ENCODE measurements around the gene RPS19BP1.
"Not testable (repeated sequence)": the region's sequence is repeated elsewhere in the genome, so short reads cannot be mapped to it uniquely, and the experiment has no call there.

RPS19BP1 gene

DNA sequence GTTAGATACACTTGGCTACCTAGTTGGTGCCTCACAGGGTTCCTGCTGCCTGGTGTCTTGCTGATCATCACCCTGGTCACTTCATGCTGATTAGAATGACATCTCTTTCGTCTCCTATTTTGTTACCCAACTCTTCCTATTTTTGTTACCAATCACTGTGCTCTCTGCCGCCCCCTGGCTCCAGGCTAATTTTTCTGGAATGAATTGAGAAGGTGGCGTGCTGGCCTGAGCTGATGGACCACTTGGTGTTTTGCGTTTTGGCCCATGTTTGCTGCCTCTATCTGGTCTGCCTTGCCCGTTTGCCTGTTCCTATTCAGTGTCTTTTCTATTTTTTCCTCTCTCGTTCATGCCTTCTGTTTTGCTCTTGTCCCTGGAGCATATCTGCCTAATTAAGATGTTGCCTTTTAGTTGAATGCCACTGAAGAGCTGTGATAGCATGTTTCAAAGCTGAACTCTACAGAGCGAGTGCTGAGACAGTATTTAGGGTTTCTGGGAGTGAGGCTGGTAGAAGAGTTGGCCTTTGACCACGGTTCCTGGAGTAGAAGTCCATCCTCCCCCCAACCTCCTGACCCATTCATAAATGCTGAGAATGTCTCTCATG lies 18.1 kb downstream of the RPS19BP1 start:
- no peak overlapping the region for H3K4me3 ChIP-seq (ENCODE audit: low read depth, low read length)

GRCh38 chr22:39513791-39514190 lies 18.8 kb downstream of the RPS19BP1 start:
- H3K4me3 ChIP-seq (ENCODE audit: low read depth, low read length), result no peak overlapping the region

DNA sequence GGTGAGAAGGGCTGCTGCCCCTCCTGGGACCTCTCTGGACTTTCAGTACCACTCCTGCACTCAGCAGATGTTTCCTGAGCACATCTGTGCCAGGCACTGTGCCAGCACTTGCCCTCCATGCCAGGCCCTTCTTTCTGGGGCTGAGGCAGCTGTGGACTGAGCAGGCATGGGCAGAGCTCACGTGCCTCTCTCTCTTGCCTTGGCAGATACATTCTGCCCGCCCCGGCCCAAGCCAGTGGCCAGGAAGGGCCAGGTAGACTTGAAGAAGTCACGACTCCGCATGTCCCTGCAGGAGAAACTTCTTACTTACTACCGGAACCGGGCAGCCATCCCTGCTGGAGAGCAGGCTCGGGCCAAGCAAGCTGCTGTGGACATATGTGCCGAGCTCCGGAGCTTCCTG lies 20.5 kb downstream of the RPS19BP1 start:
- no peak overlapping the region for H3K4me3 ChIP-seq (ENCODE audit: low read depth, low read length)

DNA sequence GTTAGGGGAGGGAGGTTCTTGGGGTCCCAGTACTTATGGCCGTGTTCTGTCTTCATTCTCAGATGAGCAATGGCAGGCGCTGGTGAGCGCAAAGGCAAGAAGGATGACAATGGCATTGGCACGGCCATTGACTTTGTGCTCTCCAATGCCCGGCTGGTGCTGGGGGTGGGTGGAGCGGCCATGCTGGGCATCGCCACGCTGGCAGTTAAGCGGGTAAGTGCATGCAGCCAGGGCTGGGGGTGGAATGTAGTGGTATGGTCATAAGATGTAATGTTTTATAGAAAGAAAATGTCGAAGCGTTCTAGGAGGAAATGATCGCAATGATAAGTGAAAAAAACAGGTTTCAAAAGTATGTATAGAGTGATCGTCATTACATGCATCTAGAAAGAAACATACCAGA lies 21.3 kb downstream of the RPS19BP1 start:
- H3K4me3 ChIP-seq (ENCODE audit: low read depth, low read length), result no peak overlapping the region

DNA sequence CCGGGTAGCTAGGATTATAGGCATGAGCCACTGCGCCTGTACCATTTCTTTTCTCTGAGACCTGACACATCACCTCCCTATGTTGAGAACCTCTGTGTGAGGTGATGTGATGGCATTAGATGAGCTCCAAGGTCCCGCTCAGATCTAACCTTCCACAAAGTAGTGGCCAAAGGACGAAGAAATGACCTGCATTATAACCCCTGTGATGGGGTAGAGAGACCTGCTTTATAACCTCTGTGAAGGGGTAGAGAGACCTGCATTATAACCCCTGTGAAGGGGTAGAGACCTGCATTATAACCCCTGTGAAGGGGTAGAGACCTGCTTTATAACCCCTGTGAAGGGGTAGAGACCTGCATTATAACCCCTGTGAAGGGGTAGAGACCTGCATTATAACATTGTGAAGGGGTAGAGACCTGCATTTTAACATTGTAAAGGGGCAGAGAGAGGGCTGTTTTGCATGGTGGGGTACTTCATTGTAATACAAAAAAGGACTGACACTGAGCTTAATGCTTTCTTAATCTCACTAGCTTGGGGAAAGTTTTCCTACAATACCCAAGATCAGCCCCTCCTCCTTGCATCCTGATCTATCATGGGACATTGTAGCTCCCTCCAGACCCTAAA lies 21.9 kb downstream of the RPS19BP1 start:
- no peak overlapping the region for H3K4me3 ChIP-seq (ENCODE audit: low read depth, low read length)

- H3K4me3 ChIP-seq (ENCODE audit: low read depth, low read length), result no peak overlapping the region
Observed at GRCh38 chr22:39508393-39508792, 24.2 kb downstream of the RPS19BP1 start.

GRCh38 chr22:39507021-39507420 lies 25.5 kb downstream of the RPS19BP1 start:
- H3K4me3 ChIP-seq (ENCODE audit: low read depth, low read length), result not testable (repeated sequence)

GRCh38 chr22:39504071-39504470 lies 28.5 kb downstream of the RPS19BP1 start:
- no peak overlapping the region for H3K4me3 ChIP-seq (ENCODE audit: low read depth, low read length)

DNA sequence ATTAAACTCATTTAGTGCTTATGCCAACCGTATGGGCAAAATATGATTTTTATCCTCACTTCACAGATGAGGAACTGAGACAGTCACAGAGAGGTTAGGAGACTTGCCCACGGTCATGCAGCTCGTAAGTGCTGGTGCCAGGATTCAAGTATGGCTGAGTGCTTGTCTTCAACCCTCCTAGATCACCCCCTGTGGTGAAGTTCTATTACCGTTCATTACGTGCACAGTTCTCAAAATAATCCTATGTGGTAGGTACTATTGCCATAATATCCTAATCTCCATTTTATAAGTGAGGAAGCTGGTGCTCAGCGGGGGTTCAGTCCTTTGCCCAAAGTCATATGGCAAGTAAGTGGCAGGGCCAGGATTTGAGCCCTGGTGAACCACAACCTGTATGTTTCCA lies 28.9 kb downstream of the RPS19BP1 start:
- H3K4me3 ChIP-seq (ENCODE audit: low read depth, low read length), result no peak overlapping the region

GRCh38 chr22:39502789-39503409 lies 29.6 kb downstream of the RPS19BP1 start:
- peak overlapping the region; percentile 85 for H3K4me3 ChIP-seq (ENCODE audit: low read depth, low read length)

DNA sequence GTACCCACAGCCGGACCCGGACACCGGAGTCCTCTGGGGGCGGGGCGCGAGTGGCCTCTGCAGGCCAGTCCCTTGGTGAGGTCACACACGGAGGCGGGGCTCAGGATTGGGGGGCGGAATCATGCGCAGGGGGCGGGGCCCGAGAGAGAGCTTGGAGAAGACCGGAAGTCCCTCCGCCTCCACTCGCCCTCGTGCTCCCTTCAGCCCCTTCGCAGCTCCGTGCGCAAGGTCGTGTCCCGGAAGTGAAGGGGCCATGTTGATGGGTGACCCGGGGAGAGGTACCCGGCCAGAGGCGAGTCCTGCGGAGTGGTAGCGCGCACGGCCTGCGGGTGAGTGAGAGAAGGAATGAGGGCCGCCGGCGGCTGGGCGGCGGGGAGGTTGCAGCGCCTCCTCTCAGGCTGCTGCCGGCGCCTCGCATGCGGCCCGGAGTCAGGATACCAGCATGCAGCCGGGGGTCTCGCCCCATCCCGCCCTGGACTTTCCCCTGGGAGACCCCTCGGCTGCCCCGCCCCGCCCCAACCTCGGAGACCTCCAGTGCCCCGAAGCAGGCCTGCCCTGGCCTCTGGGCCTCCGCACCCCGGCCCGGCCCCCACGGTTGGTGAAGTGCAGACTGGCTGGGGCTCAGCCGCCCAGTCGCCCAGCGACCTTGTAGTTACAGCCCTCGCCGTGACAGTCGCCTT lies 30.3 kb downstream of the RPS19BP1 start, which contains the start of gene MIEF1:
Gene MIEF1 (plus strand): TSS at position 182 of the 680 bp plus-strand sequence. CDS start 9,005 bp downstream, outside the sequence.
- peak within 1 kb of the TSS; percentile 85 for H3K4me3 ChIP-seq (ENCODE audit: low read depth, low read length)

DNA sequence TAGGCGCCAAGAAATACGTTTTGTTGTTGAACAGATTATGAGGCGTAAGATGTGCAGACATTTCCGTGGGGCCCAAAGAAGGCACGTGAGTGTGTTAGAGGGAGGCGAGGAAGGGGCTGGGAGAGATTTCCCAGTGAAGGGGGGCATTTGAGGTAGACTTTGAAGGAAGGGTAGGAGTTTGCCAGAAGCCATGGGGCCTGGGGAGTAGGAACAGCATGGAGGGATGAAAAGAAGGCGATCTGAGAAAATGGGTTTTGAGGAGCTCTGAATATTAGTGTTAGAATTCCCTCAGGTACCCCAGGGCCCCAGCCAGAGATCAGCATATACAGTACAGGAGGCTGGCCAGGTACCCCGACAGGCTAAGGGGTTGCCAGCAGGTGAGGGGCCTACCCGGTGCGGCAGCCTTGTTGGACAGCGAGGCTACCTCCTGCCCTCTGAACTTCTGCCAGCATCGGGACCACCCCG lies 30.9 kb downstream of the RPS19BP1 start:
- H3K4me3 ChIP-seq (ENCODE audit: low read depth, low read length), result peak overlapping the region; percentile 85

DNA sequence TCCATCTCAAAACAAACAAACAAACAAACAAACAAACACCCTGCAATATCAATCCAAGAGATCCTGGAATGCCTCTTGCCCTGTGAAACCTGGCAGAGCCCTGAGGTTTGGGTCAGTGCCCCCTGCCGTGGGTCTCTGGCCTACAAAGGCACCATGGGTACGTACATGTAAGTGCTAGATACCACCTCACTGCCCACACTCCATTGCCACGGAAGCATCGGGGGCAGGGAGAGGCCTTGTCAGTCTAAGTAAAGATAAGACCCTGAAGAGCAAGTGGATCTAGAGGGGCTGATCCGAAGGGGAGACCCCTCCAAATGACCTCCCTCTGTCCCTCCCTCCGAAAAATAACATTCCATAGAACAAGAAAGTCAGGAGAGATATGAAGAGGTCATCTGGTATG lies 32.4 kb downstream of the RPS19BP1 start:
- H3K4me3 ChIP-seq (ENCODE audit: low read depth, low read length), result no peak overlapping the region

DNA sequence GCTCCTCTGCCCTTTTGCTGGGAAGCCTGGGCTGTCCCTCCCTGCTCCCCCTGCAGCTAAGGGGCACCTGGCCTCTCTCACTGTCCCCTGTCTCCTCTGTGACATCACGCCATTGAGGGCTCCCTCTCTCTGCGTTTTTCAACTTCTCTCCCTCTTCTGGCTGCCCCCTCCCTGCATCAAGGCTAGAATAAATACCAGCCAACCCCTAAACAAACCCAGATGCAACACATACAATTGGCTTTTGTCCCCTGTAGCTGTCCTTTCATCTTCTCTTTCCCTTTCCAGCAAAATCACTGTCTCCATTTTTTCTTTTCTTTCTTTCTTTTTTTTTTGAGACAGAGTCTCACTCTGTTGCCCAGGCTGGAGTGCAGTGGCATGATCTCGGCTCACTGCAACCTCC lies 33.7 kb downstream of the RPS19BP1 start:
- no peak overlapping the region for H3K4me3 ChIP-seq (ENCODE audit: low read depth, low read length)

DNA sequence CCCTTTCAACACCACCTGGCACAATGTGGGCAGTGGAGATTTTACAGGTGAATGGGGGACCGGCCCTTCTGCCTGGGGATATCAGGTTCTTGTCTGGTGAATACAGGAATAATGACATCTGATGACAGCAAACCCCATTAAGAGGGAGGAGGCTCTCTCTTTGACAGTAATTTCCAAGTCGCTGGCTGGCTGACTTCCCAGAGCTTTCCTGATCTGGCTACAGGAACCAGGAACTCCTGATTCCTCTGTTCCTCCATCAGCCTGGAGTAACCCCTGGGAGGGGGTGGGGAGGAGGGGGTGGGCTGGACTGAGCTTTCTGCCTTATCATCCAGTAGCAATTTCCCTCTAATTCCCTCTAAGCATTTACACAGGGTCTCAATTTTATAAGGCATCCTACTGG lies 34.2 kb downstream of the RPS19BP1 start:
- no peak overlapping the region for H3K4me3 ChIP-seq (ENCODE audit: low read depth, low read length)

GRCh38 chr22:39497429-39497828 lies 35.1 kb downstream of the RPS19BP1 start:
- H3K4me3 ChIP-seq (ENCODE audit: low read depth, low read length), result no peak overlapping the region

DNA sequence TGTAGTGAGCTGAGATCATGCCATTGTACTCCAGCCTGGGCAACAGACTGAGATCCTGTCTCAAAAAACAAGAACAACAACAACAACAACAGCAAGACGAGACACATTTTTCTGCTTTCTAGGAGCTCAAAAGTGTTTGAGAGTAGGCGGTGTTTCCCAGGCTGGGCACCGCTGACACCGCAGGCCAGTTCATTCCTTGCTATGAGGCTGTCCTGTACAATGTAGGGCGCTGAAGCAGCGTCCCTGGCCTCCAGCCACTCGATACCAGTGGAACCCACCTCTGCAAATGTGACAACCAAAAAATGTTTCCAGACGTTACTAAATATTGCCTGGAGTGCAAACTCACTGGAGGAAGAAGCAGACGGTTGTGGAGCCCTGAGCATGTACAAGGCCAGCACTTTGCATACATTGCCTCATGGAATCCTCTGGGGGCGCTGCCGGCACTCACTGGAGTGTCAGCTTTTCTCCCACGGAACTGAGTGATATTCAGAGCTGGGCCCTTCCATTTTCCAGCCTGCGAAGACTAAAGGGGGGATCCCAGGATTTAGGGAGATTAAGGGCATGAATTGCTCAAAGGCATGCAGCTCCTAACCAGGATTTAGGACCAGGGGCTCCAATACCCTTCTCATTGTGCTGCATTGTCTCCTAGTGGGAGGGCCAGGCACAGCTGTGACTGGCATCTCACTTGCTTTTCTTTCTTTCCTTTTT lies 36.3 kb downstream of the RPS19BP1 start:
- no peak overlapping the region for H3K4me3 ChIP-seq (ENCODE audit: low read depth, low read length)

- H3K4me3 ChIP-seq (ENCODE audit: low read depth, low read length), result no peak overlapping the region
Observed at GRCh38 chr22:39494471-39495120, 38.0 kb downstream of the RPS19BP1 start.

- no peak overlapping the region for H3K4me3 ChIP-seq (ENCODE audit: low read depth, low read length)
Observed at GRCh38 chr22:39493759-39494158, 38.8 kb downstream of the RPS19BP1 start.

DNA sequence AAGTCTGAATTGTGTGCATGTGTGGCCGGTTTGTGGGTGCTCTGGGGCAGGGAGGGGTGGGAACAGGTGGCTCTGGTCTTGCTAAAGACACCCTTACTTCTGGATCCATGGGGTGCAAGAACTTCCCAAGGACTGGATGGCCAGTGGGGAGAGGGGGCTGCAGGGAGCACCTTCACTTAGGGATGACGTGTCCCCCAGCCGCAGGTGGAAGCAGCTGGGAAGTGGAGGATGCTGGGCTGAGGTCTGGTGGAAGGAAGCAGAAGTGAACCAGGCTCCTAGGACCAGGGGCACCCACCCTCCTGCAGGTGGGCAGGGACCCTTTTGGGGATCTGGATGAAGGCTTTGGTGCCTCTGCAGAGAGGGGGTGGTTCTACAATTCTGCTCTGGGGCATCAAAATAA lies 40.4 kb downstream of the RPS19BP1 start:
- no peak overlapping the region for H3K4me3 ChIP-seq (ENCODE audit: low read depth, low read length)

- H3K4me3 ChIP-seq (ENCODE audit: low read depth, low read length), result no peak overlapping the region
Observed at GRCh38 chr22:39491696-39492095, 40.9 kb downstream of the RPS19BP1 start.

Data from iPS-11a (cell line).